GM23338 (cell line): ENCODE results near the gene C13orf46.

Experiments used
- CTCF ChIP-seq, 2 experiments: fragments of 200-600 bp in 1 of 2; sonication (generic) in 1 of 2; conservative IDR thresholded peaks; 2 replicates each; pipeline versions ENCODE4 v1.5.1 to v1.6.1; 2016 to 2017; ENCODE audit warnings: antibody characterized with exemption in 2 of 2, low read depth in 2 of 2, mild to moderate bottlenecking in 2 of 2, moderate library complexity in 1 of 2
- ETS1 ChIP-seq: IDR thresholded peaks from 2 replicates; pipeline ENCODE4 v1.6.1; 2016; ENCODE audit warnings: antibody characterized with exemption
- EZH2 ChIP-seq: fragments of 200-600 bp; sonication (generic); IDR thresholded peaks from one replicate; pipeline ENCODE4 v1.8.0; 2017; ENCODE audit warnings: antibody characterized with exemption, mild to moderate bottlenecking, low read depth; ENCODE audit not compliant: unreplicated experiment
- EZH2phosphoT487 ChIP-seq: fragments of 200-600 bp; sonication (generic); IDR thresholded peaks from one replicate; pipeline ENCODE4 v1.8.1; 2018; ENCODE audit warnings: antibody characterized with exemption; ENCODE audit not compliant: unreplicated experiment
- JUNB ChIP-seq: IDR thresholded peaks from one replicate; pipeline ENCODE4 v1.6.1; 2016; ENCODE audit warnings: antibody characterized with exemption; ENCODE audit not compliant: unreplicated experiment
- POLR2AphosphoS5 ChIP-seq: IDR thresholded peaks from 2 replicates; pipeline ENCODE4 v1.6.1; 2016; ENCODE audit warnings: antibody characterized with exemption, low read depth
- REST ChIP-seq: IDR thresholded peaks from one replicate; pipeline ENCODE4 v1.6.1; 2018; ENCODE audit warnings: antibody characterized with exemption; ENCODE audit not compliant: unreplicated experiment

GRCh38 chr13:113918981-113919701 is 54.7 kb downstream of the C13orf46 start:
- TF ChIP-seq JUNB (no peak), CTCF (conservative IDR thresholded peaks at IDR 0.05; ENCODE audit: low read depth in 2 of 2) (no peak), ETS1 (no peak), EZH2 (no peak), REST (no peak), POLR2AphosphoS5 (no peak), EZH2phosphoT487 (no peak)
